GM18498 (cell line): ENCODE results near the gene GAL3ST2.
"Not testable (repeated sequence)": the region's sequence is repeated elsewhere in the genome, so short reads cannot be mapped to it uniquely, and the experiment has no call there.

ENCODE experiments used
- ATAC-seq: cut with Tn5 transposase; IDR thresholded peaks from one replicate; pipeline ENCODE4 v1.9.1; 2021; ENCODE audit warnings: mild to moderate bottlenecking, moderate library complexity; ENCODE audit not compliant: unreplicated experiment

The GAL3ST2 gene

GRCh38 chr2:241776336-241777169 lies at the start of gene GAL3ST2:
Gene GAL3ST2 (plus strand): TSS chr2:241776822. CDS start chr2:241776956, 134 bp downstream.
- ATAC-seq: no peak

- no peak for ATAC-seq
Measured at GRCh38 chr2:241728000-241728399, 48.6 kb upstream of the GAL3ST2 start.

- ATAC-seq: no peak
Measured at GRCh38 chr2:241728627-241729026, 48.0 kb upstream of the GAL3ST2 start.

GRCh38 chr2:241729868-241730267 lies 46.8 kb upstream of the GAL3ST2 start:
- no peak for ATAC-seq

- ATAC-seq: no peak
Measured at GRCh38 chr2:241730671-241731293, 45.8 kb upstream of the GAL3ST2 start.

- not testable (repeated sequence) for ATAC-seq
Measured at GRCh38 chr2:241732513-241733186, 44.0 kb upstream of the GAL3ST2 start.

GRCh38 chr2:241733391-241734207 lies 43.0 kb upstream of the GAL3ST2 start:
- ATAC-seq: no peak

GRCh38 chr2:241734208-241734466 lies 42.5 kb upstream of the GAL3ST2 start:
- peak; percentile 23 for ATAC-seq

- ATAC-seq: peak; percentile 88
Measured at GRCh38 chr2:241734467-241735208, 42.0 kb upstream of the GAL3ST2 start, which contains the start of gene D2HGDH. Gene D2HGDH (plus strand): TSS chr2:241734630. CDS start chr2:241735225, 595 bp downstream.

- ATAC-seq: no peak
Measured at GRCh38 chr2:241736111-241736510, 40.5 kb upstream of the GAL3ST2 start.

- no peak for ATAC-seq
Measured at GRCh38 chr2:241738040-241738686, 38.5 kb upstream of the GAL3ST2 start.

- no peak for ATAC-seq
Measured at GRCh38 chr2:241739177-241739576, 37.4 kb upstream of the GAL3ST2 start.

GRCh38 chr2:241739651-241740050 lies 37.0 kb upstream of the GAL3ST2 start:
- no peak for ATAC-seq

- ATAC-seq: no peak
Measured at GRCh38 chr2:241741016-241741415, 35.6 kb upstream of the GAL3ST2 start.

GRCh38 chr2:241742320-241742939 lies 34.2 kb upstream of the GAL3ST2 start:
- no peak for ATAC-seq

GRCh38 chr2:241743008-241743407 lies 33.6 kb upstream of the GAL3ST2 start:
- not testable (repeated sequence) for ATAC-seq

- ATAC-seq: no peak
Measured at GRCh38 chr2:241743620-241744019, 33.0 kb upstream of the GAL3ST2 start.

GRCh38 chr2:241744028-241744754 lies 32.4 kb upstream of the GAL3ST2 start:
- ATAC-seq: no peak

- ATAC-seq: no peak
Measured at GRCh38 chr2:241745276-241745675, 31.3 kb upstream of the GAL3ST2 start.
